HepG2 (cell line): ENCODE measurements around the gene TBC1D24. TPM values are rescaled to one million over a fixed set of nuclear protein-coding genes. Genes with fewer than 3 reads are reported as not detected.

ENCODE experiments used
- ETV6 ChIP-seq: sonication (generic); formaldehyde crosslinking; conservative IDR thresholded peaks from 2 replicates; pipeline ENCODE4 v1.4.0; 2020; ENCODE audit warnings: missing genetic modification reagents
- GPN1 ChIP-seq: sonication (generic); formaldehyde crosslinking; IDR thresholded peaks from 2 replicates; pipeline ENCODE4 v1.5.1; 2020; ENCODE audit warnings: missing genetic modification reagents, borderline replicate concordance
- POLR2AphosphoS2 ChIP-seq: IDR thresholded peaks from 2 replicates; pipeline ENCODE4 v1.6.1; 2011; ENCODE audit warnings: low read depth, low read length, improper control_type of control experiment
- PRMT3 ChIP-seq: sonication (generic); formaldehyde crosslinking; IDR thresholded peaks from 2 replicates; pipeline ENCODE4 v1.8.1; 2022; ENCODE audit warnings: low read depth, mild to moderate bottlenecking, moderate library complexity, missing genetic modification reagents, borderline replicate concordance
- RARG ChIP-seq: sonication (generic); formaldehyde crosslinking; IDR thresholded peaks from 2 replicates; pipeline ENCODE4 v1.4.0; 2020; ENCODE audit warnings: low read depth, mild to moderate bottlenecking, missing genetic modification reagents
- RXRA ChIP-seq: sonication (generic); formaldehyde crosslinking; IDR thresholded peaks from 2 replicates; pipeline ENCODE4 v1.5.1; 2020; ENCODE audit warnings: missing genetic modification reagents
- SP2 ChIP-seq: sonication (generic); formaldehyde crosslinking; IDR thresholded peaks from 2 replicates; pipeline ENCODE4 v1.5.1; 2020; ENCODE audit warnings: mild to moderate bottlenecking, missing genetic modification reagents
- YY1 ChIP-seq: IDR thresholded peaks from 2 replicates; pipeline ENCODE4 v1.6.1; 2011; ENCODE audit warnings: low read length, low read depth, moderate library complexity, mild to moderate bottlenecking; ENCODE audit not compliant: insufficient read depth, insufficient replicate concordance
- ZFP36L1 ChIP-seq: sonication (generic); formaldehyde crosslinking; IDR thresholded peaks from 2 replicates; pipeline ENCODE4 v1.8.0; 2022; ENCODE audit warnings: mild to moderate bottlenecking, missing genetic modification reagents, moderate library complexity
- ZFY ChIP-seq: sonication (generic); formaldehyde crosslinking; IDR thresholded peaks from 2 replicates; pipeline ENCODE4 v1.4.0; 2020; ENCODE audit warnings: missing genetic modification reagents
- ZMYM2 ChIP-seq: sonication (generic); formaldehyde crosslinking; IDR thresholded peaks from 2 replicates; pipeline ENCODE4 v1.8.0; 2022; ENCODE audit warnings: mild to moderate bottlenecking, missing genetic modification reagents
- ZNF207 ChIP-seq: fragments of 450-650 bp; IDR thresholded peaks from 2 replicates; pipeline ENCODE4 v1.6.1; 2016; ENCODE audit warnings: antibody characterized with exemption, borderline replicate concordance
- ZNF367 ChIP-seq: sonication (generic); formaldehyde crosslinking; IDR thresholded peaks from 2 replicates; pipeline ENCODE4 v1.4.0; 2020; ENCODE audit warnings: missing genetic modification reagents, borderline replicate concordance
- ZNF430 ChIP-seq: sonication (generic); formaldehyde crosslinking; IDR thresholded peaks from 2 replicates; pipeline ENCODE4 v1.9.0; 2021; ENCODE audit warnings: mild to moderate bottlenecking, missing genetic modification reagents
- polyA plus RNA-seq, 8 experiments: library from polyadenylated mRNA; depleted of rRNA in 3 of 8; stranded (reverse) in 7 of 8; unstranded in 1 of 8; fragments of >200 nt; fragmentation: Illumina TruSeq in 4 of 8; extraction: Trizol in 4 of 8; gene quantifications; 2 replicates each; pipeline versions ENCODE4 v1.2.1 to v1.2.3, GENCODE V29; 2011 to 2016; ENCODE audit warnings: low read depth in 4 of 8, missing spikeins in 1 of 8, mixed read lengths in 1 of 8; ENCODE audit not compliant: insufficient read depth in 1 of 8
- total RNA-seq, 5 experiments: library from RNA; depleted of rRNA; stranded (reverse); fragments of >200 nt; fragmentation: Illumina TruSeq; extraction: Trizol; gene quantifications; 2 replicates each; pipeline ENCODE4 v1.2.3, GENCODE V29; 2016; ENCODE audit warnings: low read depth in 1 of 5
- TF ChIP-seq, protein P1 (sequence below): sonication (generic); formaldehyde crosslinking; IDR thresholded peaks from 2 replicates; pipeline ENCODE4 v1.4.0; 2020; ENCODE audit warnings: missing genetic modification reagents
- TF ChIP-seq, protein P2 (sequence below): IDR thresholded peaks from 2 replicates; pipeline ENCODE4 v1.6.1; 2016
- TF ChIP-seq, protein P3 (sequence below): IDR thresholded peaks from 2 replicates; pipeline ENCODE4 v1.6.1; 2012; ENCODE audit warnings: low read depth, low read length, improper control_type of control experiment
- TF ChIP-seq, protein P4 (sequence below): sonication (generic); formaldehyde crosslinking; IDR thresholded peaks from 2 replicates; pipeline ENCODE4 v1.8.1; 2023; ENCODE audit warnings: missing genetic modification reagents, mild to moderate bottlenecking, borderline replicate concordance

Gene TBC1D24
- total and polyA plus RNA-seq, 2 of the 13 experiments (the other 11 are each of a cell fraction or from before 2014, with no cell fraction given), result 7.7 to 13.7 TPM

DNA sequence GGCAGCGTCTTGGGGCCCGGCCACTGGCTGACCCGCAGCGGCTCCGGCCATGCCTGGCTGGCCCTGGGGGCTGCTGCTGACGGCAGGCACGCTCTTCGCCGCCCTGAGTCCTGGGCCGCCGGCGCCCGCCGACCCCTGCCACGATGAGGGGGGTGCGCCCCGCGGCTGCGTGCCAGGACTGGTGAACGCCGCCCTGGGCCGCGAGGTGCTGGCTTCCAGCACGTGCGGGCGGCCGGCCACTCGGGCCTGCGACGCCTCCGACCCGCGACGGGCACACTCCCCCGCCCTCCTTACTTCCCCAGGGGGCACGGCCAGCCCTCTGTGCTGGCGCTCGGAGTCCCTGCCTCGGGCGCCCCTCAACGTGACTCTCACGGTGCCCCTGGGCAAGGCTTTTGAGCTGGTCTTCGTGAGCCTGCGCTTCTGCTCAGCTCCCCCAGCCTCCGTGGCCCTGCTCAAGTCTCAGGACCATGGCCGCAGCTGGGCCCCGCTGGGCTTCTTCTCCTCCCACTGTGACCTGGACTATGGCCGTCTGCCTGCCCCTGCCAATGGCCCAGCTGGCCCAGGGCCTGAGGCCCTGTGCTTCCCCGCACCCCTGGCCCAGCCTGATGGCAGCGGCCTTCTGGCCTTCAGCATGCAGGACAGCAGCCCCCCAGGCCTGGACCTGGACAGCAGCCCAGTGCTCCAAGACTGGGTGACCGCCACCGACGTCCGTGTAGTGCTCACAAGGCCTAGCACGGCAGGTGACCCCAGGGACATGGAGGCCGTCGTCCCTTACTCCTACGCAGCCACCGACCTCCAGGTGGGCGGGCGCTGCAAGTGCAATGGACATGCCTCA is 3.1 kb upstream of the TBC1D24 start (continued):
- TF ChIP-seq ZFY (CRISPR knock-in tag) (peak; percentile 81), PRMT3 (0 out of 2 replicates have a peak, but pooled peaks have one; percentile 75), RXRA (CRISPR knock-in tag) (peak; percentile 36; the same call in 1 of the 2 replicates), ZNF367 (CRISPR knock-in tag) (no peak), SP2 (CRISPR knock-in tag) (peak; percentile 45; the same call in 1 of the 2 replicates), GPN1 (CRISPR knock-in tag) (no peak), POLR2AphosphoS2 (no peak), ZMYM2 (CRISPR knock-in tag) (no peak), RARG (CRISPR knock-in tag) (no peak), ZNF430 (no peak), ZNF207 (no peak), YY1 (peak; percentile 31), ETV6 (CRISPR knock-in tag) (0 out of 2 replicates have a peak, but pooled peaks have one; percentile 18), ZFP36L1 (CRISPR knock-in tag) (0 out of 2 replicates have a peak, but pooled peaks have one; percentile 32)
- TF ChIP-seq, protein P1, sequence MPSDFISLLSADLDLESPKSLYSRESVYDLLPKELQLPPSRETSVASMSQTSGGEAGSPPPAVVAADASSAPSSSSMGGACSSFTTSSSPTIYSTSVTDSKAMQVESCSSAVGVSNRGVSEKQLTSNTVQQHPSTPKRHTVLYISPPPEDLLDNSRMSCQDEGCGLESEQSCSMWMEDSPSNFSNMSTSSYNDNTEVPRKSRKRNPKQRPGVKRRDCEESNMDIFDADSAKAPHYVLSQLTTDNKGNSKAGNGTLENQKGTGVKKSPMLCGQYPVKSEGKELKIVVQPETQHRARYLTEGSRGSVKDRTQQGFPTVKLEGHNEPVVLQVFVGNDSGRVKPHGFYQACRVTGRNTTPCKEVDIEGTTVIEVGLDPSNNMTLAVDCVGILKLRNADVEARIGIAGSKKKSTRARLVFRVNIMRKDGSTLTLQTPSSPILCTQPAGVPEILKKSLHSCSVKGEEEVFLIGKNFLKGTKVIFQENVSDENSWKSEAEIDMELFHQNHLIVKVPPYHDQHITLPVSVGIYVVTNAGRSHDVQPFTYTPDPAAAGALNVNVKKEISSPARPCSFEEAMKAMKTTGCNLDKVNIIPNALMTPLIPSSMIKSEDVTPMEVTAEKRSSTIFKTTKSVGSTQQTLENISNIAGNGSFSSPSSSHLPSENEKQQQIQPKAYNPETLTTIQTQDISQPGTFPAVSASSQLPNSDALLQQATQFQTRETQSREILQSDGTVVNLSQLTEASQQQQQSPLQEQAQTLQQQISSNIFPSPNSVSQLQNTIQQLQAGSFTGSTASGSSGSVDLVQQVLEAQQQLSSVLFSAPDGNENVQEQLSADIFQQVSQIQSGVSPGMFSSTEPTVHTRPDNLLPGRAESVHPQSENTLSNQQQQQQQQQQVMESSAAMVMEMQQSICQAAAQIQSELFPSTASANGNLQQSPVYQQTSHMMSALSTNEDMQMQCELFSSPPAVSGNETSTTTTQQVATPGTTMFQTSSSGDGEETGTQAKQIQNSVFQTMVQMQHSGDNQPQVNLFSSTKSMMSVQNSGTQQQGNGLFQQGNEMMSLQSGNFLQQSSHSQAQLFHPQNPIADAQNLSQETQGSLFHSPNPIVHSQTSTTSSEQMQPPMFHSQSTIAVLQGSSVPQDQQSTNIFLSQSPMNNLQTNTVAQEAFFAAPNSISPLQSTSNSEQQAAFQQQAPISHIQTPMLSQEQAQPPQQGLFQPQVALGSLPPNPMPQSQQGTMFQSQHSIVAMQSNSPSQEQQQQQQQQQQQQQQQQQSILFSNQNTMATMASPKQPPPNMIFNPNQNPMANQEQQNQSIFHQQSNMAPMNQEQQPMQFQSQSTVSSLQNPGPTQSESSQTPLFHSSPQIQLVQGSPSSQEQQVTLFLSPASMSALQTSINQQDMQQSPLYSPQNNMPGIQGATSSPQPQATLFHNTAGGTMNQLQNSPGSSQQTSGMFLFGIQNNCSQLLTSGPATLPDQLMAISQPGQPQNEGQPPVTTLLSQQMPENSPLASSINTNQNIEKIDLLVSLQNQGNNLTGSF (CRISPR knock-in tag), result peak; percentile 55; the same call in 1 of the 2 replicates
- TF ChIP-seq, protein P2, sequence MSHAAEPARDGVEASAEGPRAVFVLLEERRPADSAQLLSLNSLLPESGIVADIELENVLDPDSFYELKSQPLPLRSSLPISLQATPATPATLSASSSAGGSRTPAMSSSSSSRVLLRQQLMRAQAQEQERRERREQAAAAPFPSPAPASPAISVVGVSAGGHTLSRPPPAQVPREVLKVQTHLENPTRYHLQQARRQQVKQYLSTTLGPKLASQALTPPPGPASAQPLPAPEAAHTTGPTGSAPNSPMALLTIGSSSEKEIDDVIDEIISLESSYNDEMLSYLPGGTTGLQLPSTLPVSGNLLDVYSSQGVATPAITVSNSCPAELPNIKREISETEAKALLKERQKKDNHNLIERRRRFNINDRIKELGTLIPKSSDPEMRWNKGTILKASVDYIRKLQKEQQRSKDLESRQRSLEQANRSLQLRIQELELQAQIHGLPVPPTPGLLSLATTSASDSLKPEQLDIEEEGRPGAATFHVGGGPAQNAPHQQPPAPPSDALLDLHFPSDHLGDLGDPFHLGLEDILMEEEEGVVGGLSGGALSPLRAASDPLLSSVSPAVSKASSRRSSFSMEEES (CRISPR knock-in tag), result 0 out of 2 replicates have a peak, but pooled peaks have one; percentile 27
- TF ChIP-seq, protein P3, sequence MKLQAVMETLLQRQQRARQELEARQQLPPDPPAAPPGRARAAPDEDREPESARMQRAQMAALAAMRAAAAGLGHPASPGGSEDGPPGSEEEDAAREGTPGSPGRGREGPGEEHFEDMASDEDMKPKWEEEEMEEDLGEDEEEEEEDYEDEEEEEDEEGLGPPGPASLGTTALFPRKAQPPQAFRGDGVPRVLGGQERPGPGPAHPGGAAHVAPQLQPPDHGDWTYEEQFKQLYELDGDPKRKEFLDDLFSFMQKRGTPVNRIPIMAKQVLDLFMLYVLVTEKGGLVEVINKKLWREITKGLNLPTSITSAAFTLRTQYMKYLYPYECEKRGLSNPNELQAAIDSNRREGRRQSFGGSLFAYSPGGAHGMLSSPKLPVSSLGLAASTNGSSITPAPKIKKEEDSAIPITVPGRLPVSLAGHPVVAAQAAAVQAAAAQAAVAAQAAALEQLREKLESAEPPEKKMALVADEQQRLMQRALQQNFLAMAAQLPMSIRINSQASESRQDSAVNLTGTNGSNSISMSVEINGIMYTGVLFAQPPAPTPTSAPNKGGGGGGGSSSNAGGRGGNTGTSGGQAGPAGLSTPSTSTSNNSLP, result no peak
- TF ChIP-seq, protein P4, sequence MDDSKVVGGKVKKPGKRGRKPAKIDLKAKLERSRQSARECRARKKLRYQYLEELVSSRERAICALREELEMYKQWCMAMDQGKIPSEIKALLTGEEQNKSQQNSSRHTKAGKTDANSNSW, result peak; percentile 83; the same call in 1 of the 2 replicates
